BE2C (cell line): ENCODE measurements around the gene PIP5K1B.
"Not testable (repeated sequence)": the region's sequence is repeated elsewhere in the genome, so short reads cannot be mapped to it uniquely, and the experiment has no call there.

ENCODE experiments used
- DNase-seq: peaks from one replicate; pipeline ENCODE4 v3.0.0-alpha.2; 2020
- H3K27me3 ChIP-seq: fragments of 250-450 bp; sonication (Bioruptor Pico); 2 replicates; pipeline ENCODE4 v1.5.1; 2020; ENCODE audit warnings: mild to moderate bottlenecking
- H3K36me3 ChIP-seq: fragments of 250-450 bp; sonication (Bioruptor Pico); 2 replicates; pipeline ENCODE4 v1.5.1; 2020; ENCODE audit warnings: mild to moderate bottlenecking
- H3K4me1 ChIP-seq: fragments of 250-450 bp; sonication (Bioruptor Pico); 2 replicates; pipeline ENCODE4 v1.5.1; 2020
- H3K4me3 ChIP-seq: 2 replicates; pipeline ENCODE4 v1.5.1; 2011; ENCODE audit warnings: low read depth, low read length
- H3K9me3 ChIP-seq: fragments of 250-450 bp; sonication (Bioruptor Pico); 2 replicates; pipeline ENCODE4 v1.5.1; 2020
- CTCF ChIP-seq: IDR thresholded peaks from 2 replicates; pipeline ENCODE4 v1.5.1; 2012; ENCODE audit warnings: mild to moderate bottlenecking, low read depth, low read length

PIP5K1B gene

GRCh38 chr9:69040646-69041045, 335.6 kb downstream of the PIP5K1B start:
- no peak for TF ChIP-seq CTCF
- Histone ChIP-seq H3K27me3 (no peaks in the 10 kb centered on the region), H3K36me3 (no peaks in the 10 kb centered on the region; the same call in 1 of the 2 replicates), H3K4me1 (peaks cover 5% of the 10 kb centered on the region; the same call in 1 of the 2 replicates), H3K4me3 (no peak overlapping the region), H3K9me3 (no peaks in the 10 kb centered on the region)
- no peak for DNase-seq

GRCh38 chr9:69044240-69045219, 339.5 kb downstream of the PIP5K1B start:
- Histone ChIP-seq H3K36me3 (peaks cover 11% of the 10 kb centered on the region), H3K4me1 (peaks cover 5% of the 10 kb centered on the region; the same call in 1 of the 2 replicates), H3K4me3 (no peak overlapping the region), H3K9me3 (no peaks in the 10 kb centered on the region), H3K27me3 (no peaks in the 10 kb centered on the region)
- TF ChIP-seq CTCF = no peak
- DNase-seq = no peak

- no peak for DNase-seq
- H3K9me3 ChIP-seq = no peaks in the 10 kb centered on the region
- TF ChIP-seq CTCF = no peak
- H3K36me3 ChIP-seq = peaks cover 11% of the 10 kb centered on the region
- no peaks in the 10 kb centered on the region for H3K27me3 ChIP-seq
- H3K4me3 ChIP-seq = no peak overlapping the region
- peaks cover 5% of the 10 kb centered on the region; the same call in 1 of the 2 replicates for H3K4me1 ChIP-seq
Observed at GRCh38 chr9:69045821-69046220, 340.8 kb downstream of the PIP5K1B start.

GRCh38 chr9:69046723-69047122, 341.7 kb downstream of the PIP5K1B start:
- Histone ChIP-seq H3K27me3 (no peaks in the 10 kb centered on the region), H3K36me3 (peaks cover 11% of the 10 kb centered on the region), H3K4me3 (no peak overlapping the region), H3K4me1 (peaks cover 5% of the 10 kb centered on the region; the same call in 1 of the 2 replicates), H3K9me3 (no peaks in the 10 kb centered on the region)
- TF ChIP-seq CTCF = no peak
- no peak for DNase-seq

- TF ChIP-seq CTCF = no peak
- H3K27me3 ChIP-seq = no peaks in the 10 kb centered on the region
- H3K9me3 ChIP-seq = no peaks in the 10 kb centered on the region
- H3K36me3 ChIP-seq = peaks cover 11% of the 10 kb centered on the region
- peaks cover 5% of the 10 kb centered on the region; the same call in 1 of the 2 replicates for H3K4me1 ChIP-seq
- H3K4me3 ChIP-seq = no peak overlapping the region
- DNase-seq = no peak
Observed at GRCh38 chr9:69047371-69047770, 342.3 kb downstream of the PIP5K1B start.

GRCh38 chr9:69049094-69049493, 344.1 kb downstream of the PIP5K1B start:
- Histone ChIP-seq H3K9me3 (no peaks in the 10 kb centered on the region), H3K27me3 (no peaks in the 10 kb centered on the region), H3K4me1 (peaks cover 5% of the 10 kb centered on the region; the same call in 1 of the 2 replicates), H3K36me3 (peaks cover 11% of the 10 kb centered on the region), H3K4me3 (no peak overlapping the region)
- DNase-seq = no peak
- TF ChIP-seq CTCF = no peak

GRCh38 chr9:69050936-69051335, 345.9 kb downstream of the PIP5K1B start:
- not testable (repeated sequence) for H3K9me3 ChIP-seq, H3K4me1 ChIP-seq, DNase-seq, H3K4me3 ChIP-seq, H3K27me3 ChIP-seq
- H3K36me3 ChIP-seq = peaks cover 11% of the 10 kb centered on the region
